Stimulated activated CD4-positive, alpha-beta T cell treated with anti-CD3 and anti-CD28 coated beads, TNF-alpha, amount 100 ng/mL, for 48 hours (primary cell): ENCODE data around the gene TOGARAM2.

Experiments used
- DNase-seq, 3 donors: peaks; one replicate each; pipeline ENCODE4 v3.0.0-alpha.2; 2020; ENCODE audit warnings: low read depth in 3 of 3

Gene TOGARAM2

DNA sequence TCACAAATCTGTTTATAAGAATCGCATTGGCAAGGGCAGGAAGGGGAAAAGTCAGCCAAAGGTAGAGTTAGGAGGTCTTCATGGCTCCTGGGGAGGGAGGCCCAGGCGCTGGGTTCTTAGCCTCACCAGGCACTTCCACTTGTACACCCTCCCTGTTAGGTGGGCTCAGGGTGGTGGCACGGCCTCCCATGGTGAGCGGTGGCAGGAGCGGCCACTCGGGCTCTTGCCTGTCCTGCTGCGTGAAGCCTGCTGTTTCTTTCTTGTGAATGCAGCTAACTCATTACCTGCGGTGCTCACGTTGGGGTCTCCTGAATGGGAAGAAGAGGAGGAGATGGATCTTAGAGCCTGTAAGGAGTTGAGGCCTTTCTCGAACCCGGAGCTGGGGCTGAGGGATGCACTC is 40.8 kb downstream of the TOGARAM2 start:
- DNase-seq, result no peak

DNA sequence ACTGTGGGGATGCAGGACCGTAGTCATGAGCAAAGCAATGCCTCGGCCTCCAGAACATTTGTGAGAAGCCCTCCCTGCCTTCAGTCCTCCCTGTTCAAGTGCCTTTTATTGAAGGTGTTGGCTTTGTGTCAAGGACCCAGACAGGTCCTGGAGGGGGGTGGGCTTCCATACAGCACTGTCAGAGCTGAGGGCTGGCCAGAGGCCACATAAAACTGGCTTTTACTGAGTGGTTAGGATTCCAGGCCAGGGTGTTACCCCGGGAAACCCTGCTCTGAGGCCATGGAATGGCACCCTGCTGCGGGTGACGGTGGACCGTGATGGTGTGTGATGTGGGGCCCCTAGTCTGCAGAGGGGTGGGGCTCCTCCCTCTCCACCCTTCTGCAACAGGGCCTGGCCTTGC is 41.6 kb downstream of the TOGARAM2 start:
- no peak for DNase-seq

DNA sequence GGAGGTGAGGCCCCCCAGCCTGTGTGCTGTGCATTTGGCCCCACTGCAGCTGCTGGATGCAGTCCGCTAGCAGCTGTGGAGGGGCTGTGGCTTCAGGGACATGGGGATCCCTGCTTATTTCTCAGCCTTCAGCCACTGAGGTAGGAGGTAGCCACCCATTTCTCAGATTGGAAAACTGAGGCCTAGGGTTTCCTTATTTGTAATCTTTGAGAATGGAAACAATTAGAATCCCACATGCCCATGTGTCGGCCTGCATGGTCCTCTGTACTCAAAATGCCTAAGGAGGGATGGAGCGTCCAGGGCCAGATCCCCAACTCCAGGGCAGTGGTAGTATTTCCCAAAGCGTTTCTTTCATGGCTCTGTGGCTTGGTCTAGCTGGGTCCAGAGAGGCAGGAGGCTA is 42.1 kb downstream of the TOGARAM2 start:
- no peak for DNase-seq

DNA sequence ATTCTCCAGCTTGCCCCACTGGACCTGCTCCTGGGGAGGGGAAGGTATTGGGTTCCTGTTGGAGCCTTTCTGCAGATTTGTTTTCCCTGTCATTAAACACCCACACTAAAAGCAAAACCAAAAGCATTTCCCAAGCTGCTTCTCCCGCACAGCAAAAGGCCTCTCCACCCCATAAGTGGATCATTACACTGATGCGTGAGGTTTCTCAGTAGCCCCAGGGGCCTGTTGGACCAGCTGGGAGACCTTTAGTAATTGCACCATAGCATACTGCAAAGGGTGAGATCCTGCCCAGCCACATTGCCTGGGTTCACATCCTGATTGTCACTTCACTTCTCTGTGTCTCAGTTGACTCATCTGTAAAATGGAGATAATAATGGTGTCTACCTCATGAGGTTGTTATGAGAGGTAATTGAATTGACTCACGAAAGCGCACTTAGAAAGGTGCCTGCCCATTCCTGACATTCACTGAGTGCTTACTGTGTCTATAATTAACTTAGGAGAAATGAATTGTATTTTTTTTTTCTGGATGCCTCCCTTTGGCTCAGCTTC is 43.9 kb downstream of the TOGARAM2 start:
- DNase-seq, result no peak

DNA sequence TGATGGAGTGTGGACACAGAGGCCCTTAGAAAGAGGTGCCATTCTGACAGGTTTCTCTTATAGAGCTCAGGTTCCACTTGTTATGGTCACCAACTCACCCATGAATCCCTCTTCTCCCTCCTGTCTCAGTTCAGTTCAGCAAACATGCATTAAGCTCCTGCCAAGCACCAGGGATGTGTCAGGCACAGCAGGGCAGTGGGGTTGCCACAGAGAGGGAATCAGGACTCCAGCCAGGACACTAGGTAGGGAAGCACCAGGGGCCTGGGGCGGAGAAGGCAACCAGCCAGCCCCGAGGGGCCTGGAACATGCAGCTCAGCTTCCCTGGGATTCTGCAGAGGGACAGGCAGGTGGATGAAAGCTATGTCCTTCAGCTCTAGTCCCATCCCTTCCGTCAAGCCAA is 44.6 kb downstream of the TOGARAM2 start:
- DNase-seq, result no peak

DNA sequence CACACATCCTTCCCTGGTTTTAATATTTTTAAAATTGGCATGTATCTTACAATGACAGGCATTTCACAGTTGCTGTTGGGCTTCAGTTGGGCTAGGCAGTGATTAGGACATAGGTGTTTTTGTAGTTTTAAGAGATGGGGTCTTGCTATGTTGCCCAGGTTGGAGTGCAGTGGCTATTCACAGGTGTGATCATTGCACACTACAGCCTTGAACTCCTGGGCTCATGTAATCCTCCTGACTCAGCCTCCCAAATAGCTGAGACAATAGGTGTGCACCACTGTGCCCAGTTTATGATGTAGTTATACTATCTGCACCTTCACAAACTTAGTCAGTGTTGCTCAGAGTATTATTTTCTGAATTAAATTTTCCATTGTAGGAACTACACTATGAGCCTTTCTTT is 49.9 kb downstream of the TOGARAM2 start:
- DNase-seq, result no peak

DNA sequence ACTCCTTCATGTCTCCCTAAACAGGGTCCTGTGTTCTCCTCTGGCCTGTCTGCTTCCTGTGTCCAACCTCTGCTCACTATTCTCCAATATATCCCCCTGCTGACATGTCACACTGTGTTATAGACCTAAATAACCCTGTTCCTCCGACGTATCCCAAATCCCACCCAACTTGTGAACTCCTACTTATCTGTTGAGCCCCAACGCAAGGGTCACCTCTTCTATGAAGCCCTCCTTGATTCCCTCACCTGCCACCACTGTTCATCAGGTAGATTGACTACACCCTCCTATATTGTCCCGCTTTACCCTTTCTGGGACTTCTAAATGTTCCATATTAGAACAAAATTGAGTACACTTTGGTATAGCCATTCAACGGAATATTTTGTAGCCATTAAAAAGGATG is 51.1 kb downstream of the TOGARAM2 start:
- DNase-seq, result no peak

DNA sequence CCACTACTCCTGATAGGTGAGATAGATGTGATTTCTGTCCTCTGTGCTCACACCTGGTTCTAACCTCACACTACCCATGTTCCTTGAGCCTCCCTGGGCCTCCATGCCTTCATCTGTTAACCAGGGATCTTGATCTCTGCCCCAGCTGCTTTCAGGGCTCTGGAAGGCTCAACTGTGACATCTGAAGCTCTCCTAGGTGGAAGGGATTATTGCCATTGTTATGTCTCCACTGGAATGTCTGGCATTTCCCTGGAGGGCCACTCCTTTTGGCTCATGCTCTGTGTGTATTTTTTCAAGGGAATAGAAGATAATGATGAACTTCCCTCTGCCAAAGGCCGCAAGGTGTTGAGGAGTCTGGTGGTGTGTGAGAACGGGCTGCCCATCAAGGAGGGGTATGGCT is 52.1 kb downstream of the TOGARAM2 start:
- no peak for DNase-seq

DNA sequence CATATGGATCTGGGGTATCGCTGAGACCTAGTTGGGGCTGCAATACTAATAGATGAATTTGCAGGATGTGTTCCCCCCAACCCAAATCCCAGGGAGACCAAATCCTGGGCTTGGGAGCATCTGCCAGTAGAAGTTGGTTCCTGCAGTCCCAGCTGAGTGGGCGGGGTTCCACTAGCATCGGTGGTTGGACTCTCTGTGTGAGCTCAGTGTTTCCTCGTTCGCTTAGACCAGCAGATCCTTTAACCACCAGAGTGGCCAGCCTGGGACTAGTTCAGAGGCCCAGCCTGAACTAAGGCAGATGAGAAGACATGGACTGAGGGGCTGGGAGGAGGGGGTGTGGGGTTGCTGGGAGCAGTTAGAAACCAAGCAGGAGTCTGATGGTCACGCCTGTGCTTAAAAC is 52.6 kb downstream of the TOGARAM2 start:
- DNase-seq, result no peak

DNA sequence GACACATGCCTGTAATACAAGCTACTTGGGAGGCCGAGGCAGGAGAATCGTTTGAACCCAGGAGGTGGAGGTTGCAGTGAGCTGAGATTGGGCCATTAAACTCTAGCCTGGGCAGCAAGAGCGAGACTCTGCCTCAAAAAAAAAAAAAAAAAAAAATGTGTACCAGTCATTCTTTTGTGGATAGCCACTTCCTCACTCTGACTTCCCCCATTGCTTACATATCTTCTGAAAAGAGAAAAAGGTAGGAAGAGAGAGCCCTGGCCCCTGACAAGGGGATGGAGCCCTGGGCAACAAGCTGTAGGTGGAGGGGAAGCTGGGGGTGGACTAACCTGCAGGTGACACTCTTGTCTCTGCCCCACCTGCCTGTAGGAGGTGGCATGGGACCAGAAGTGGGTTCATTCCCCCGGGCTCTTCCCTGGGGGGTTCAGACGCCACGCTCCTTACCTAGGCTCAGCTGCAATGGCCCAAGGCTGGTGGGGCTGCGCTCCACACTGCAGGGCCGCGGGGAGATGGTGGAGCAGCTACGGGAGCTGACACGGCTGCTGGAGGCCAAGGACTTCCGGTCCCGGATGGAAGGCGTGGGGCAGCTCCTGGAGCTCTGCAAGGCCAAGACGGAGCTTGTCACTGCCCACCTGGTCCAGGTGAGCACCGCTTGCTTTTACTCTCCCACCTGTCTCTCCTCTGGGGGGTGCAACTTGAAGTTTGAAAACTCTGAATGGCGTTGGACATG is 54.1 kb downstream of the TOGARAM2 start:
- no peak for DNase-seq

DNA sequence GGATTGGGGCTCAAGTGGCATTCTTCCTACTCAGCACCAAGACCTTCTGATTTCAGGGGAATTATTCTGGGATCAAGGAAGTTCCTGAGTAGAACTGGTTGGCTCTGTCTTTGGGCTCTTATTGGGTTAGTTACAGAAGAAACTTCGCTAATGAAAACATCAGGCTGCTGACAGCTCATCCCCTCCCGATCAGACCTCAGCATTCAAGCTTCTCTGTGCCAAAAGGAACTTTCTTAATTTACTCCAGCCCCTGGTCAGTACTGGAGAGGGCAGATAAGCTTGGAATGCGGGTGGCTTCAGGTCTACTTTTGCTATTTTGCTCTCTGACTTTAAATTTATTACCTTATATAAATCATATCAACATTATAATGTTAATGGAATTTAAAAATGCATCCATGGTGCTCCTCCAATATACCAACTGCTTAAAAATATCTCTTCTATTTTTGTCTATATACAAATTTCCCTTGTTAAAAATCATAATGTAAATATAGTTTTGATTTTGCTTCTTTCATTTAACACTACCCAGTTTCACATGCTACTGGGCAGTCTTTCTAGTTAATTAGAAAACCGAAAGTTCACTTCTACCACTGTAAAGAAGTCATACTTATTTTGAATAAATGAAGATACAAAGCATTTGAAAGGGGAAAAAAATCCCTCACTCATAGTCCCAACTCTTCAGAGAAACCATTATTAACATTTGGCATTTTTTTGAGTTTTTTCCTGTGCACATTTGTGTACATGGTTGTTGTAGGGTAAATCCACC is 58.8 kb downstream of the TOGARAM2 start:
- DNase-seq, result no peak

DNA sequence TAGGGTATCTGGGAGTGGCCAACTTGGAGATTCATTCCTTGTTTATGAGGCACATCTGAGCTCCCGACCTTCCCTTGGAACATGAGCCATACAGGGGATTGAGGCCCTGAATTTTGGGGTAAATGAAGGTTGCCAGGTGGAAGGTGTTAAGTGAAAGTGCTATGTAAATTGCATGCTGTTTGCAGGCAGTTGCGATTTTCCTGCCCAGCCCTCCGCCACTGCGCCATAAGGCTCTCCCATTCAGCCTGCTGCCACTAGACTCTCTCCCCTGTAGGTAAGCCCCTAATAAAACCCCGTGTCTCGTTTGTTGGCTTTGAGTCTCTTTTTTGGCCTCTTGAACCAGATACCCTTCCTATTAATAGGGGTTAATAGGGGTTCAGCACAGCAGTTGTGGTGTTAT is 59.5 kb downstream of the TOGARAM2 start:
- no peak for DNase-seq

DNA sequence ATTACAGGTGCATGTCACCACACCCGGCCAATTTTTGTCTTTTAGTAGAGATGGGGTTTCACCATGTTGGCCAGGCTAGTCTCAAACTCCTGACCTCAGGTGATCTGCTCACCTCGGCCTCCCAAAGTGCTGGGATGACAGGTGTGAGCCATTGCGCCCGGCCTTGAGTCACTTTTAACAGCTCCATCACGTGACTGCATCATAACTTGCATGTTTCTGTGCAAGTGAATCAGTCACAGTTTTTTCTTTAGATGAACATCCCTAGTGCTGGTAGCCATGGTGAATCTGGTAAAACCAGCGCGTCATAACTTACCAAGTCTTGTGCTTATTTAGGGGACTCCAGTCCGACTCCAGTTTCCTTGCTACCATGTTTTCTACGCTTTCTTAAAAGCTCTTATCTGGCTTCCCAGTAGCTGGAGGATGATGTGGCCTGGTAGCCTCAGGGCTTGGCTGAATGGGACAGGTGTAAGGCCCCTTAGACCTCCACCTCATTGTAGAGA is 60.1 kb downstream of the TOGARAM2 start:
- no peak for DNase-seq

DNA sequence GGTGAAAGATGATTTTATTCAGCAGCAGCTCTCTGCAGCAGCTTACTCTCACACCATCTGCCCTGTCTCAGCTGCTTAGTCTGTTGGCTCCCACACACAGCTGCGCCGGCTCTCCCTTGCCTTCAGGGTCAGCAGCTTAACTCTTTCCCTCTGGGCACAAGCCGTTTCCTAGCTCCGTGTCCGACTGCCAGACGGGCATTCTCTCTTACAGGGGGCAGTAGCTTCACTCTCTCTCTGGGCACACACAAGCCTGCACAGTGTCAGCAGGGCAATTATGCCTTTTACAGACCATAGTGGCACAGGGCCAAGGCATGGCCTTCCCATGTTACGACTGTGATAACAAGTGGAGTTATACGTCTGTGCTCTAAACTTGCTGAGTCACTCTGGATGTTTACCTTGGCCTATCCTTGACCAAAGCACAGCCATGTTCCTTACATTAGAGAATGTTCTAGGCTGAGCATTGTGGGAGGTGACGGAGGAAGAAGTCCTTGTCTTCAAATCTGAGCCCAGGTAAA is 61.5 kb downstream of the TOGARAM2 start:
- DNase-seq, result no peak

DNA sequence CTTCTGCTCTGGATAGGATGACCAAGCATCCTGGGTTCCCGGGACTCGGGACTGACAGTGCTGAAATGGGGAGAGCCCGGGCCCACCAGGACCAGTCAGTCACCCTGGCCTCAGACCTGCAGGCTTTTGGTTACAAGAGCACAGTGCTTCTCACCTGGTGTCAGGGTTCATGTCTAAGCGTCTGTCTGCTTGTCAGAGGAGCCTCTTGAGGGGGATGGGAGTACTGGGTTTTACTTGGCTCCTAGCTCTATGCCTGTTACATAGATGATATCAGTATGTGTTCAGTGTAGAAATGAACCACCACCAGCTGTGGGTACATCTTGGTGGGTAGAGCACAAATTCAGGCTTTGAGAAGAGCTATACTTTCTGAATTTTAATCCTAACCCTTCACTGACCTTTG is 63.4 kb downstream of the TOGARAM2 start:
- no peak for DNase-seq

DNA sequence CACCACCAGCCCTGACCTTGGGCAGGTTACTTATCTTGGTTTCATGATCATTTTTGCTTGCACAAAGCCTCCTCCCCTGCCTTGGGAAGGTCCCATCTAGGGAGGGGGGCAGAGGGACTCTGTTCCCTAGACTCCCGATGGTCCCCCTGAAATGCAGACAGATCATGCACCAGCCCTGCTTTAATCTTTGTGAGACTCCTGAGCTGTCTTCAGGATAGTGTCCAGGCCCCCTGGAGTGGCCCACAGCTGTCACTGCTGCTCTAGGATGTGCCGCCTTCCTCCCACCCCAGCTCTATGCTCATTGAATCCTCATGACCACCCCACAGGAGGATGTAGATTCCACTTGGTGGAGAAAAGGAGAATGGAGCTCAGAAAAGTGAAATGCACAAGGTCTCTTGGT is 65.2 kb downstream of the TOGARAM2 start:
- DNase-seq, result no peak

DNA sequence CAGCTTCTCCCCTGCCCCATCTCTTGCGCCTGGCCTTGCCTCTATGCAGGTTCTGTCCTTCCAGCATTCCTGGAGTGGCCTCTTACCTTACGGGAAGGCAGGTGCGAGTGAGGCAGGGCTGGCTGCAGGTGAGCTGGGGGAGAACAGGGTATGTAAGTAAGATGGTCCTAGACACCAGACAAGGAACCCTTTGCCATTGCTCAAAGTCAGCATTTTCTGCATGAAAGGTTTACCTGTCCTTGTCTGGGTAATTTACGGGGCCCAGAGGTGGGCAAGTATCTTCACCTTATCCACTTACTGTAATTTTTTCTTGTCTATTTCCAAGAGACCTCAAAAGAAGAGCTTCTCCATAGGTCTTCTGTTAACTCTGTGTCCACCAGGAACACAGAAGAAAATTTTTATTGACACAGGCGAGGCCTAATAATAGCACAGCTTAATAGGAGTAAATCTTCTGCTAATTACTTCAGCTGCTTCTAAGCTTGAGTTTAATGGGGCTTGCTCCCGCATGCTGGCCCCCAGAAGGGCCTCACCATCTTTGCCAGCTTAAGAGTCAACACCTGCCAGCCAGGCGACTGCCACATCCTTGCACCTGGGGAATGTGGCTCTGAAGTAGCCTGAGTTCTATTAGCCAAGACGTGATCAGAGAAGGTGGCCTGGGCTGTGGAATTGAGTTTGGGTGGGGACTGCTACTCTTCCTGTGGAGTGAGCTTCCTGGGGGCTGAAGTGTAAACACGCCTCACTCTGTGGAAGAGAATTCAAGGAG is 66.2 kb downstream of the TOGARAM2 start:
- no peak for DNase-seq

DNA sequence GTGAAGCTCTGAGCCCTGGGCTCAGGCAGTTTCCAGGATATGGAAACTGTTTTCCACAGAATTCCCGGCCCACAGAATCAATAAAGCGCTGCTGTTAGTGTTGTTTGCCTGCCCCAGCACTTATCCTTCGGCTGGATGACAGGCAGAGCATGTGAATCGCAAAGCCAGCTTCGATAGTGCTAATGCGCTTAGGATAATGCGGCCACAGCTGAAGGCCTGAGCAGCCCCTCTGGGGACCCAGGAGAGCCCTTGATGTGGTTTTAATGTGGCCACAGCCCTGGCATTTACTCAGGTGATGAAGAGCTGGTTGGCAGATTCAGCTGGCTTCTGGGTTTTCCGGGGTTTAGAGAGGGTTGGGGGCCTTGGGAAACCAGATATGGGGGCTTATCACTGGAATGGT is 69.5 kb downstream of the TOGARAM2 start:
- DNase-seq, result no peak

DNA sequence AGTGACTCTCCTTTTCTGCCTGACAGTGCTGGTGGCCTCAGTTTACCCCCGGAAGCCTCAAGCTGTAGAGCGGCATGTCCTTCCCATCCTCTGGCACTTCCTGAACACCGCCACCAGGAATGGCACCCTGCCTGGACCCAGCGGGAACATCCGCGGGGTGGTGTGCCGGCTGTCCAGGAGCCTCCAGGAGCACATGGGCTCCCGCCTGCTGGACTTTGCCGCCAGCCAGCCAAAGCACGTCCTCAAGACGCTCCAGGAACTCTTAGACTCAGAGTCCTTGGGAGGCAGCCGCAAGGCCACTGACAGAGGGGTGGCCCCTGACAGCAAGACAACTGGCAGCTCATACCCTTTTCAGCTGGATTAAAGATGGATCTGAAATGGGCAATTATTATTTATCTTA is 70.6 kb downstream of the TOGARAM2 start:
- no peak for DNase-seq

DNA sequence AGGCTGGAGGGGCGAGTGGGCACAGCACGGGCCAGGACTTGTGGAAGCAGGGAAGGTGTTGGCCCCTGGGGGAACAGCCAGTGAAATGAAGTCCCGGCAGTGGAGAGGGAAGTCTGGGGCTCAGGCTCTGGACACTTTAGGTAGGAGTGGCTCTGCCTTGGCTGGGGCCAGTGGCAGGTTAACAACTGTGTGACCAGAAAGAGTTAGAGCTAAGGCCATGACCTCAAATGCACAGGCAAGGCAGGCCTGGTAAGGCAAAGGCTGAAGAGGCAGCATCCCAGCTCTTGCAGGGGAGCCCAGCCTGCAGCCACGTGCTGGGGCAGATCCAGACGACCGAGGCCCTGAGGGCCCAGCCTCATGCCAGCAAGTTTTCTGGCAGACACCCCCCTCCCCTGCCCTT is 71.7 kb downstream of the TOGARAM2 start:
- no peak for DNase-seq

DNA sequence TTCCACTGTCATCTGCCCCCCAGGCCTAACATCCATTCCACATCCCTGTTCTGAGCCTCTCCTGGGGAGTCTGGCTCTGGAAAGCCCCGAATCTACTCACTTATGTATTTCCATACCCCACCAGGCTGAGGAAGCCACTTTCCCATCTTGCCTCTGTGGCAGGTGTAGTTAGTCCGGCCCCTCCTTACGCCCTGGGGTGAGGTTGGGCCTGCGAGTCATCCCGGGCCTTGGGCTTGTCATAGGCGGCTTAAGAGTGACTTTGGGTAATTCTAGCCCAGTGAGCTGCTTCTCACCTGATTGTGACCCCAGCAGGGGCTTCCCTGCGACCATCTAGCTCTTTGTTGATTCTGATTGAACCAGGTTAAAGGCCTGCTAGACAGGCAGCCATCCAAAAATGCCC is 72.1 kb downstream of the TOGARAM2 start:
- DNase-seq, result no peak
